HPDE6-E6E7 (cell line): ENCODE data around the gene SDHAF1.
"Not testable (repeated sequence)": the region's sequence is repeated elsewhere in the genome, so short reads cannot be mapped to it uniquely, and the experiment has no call there.

Experiments
- DNase-seq: peaks from one replicate; pipeline ENCODE4 v3.0.0; 2011; ENCODE audit warnings: missing footprints; ENCODE audit errors: extremely low spot score

Gene SDHAF1

GRCh38 chr19:35995048-35995993 is at the start of gene SDHAF1:
Gene SDHAF1 (plus strand): TSS chr19:35995188. CDS start chr19:35995275, 87 bp downstream.
- DNase-seq: peak; percentile 95

- no peak for DNase-seq
Observed at GRCh38 chr19:35946203-35946602, 48.8 kb upstream of the SDHAF1 start.

GRCh38 chr19:35949131-35949530 is 45.9 kb upstream of the SDHAF1 start:
- no peak for DNase-seq

GRCh38 chr19:35955881-35956634 is 38.9 kb upstream of the SDHAF1 start:
- no peak for DNase-seq

GRCh38 chr19:35957411-35957810 is 37.6 kb upstream of the SDHAF1 start:
- DNase-seq: not testable (repeated sequence)

- no peak for DNase-seq
Observed at GRCh38 chr19:35958660-35959039, 36.3 kb upstream of the SDHAF1 start.

GRCh38 chr19:35959040-35959967 is 35.7 kb upstream of the SDHAF1 start:
- DNase-seq: no peak

- no peak for DNase-seq
Observed at GRCh38 chr19:35959968-35960320, 35.0 kb upstream of the SDHAF1 start.

GRCh38 chr19:35960432-35960972 is 34.5 kb upstream of the SDHAF1 start:
- no peak for DNase-seq

GRCh38 chr19:35963514-35963913 is 31.5 kb upstream of the SDHAF1 start:
- no peak for DNase-seq

- no peak for DNase-seq
Observed at GRCh38 chr19:35966771-35967170, 28.2 kb upstream of the SDHAF1 start.

- no peak for DNase-seq
Observed at GRCh38 chr19:35973487-35973886, 21.5 kb upstream of the SDHAF1 start.

- no peak for DNase-seq
Observed at GRCh38 chr19:35975608-35976214, 19.3 kb upstream of the SDHAF1 start.

- no peak for DNase-seq
Observed at GRCh38 chr19:35977446-35978222, 17.4 kb upstream of the SDHAF1 start.

- no peak for DNase-seq
Observed at GRCh38 chr19:35978271-35978670, 16.7 kb upstream of the SDHAF1 start.

GRCh38 chr19:35978832-35979365 is 16.1 kb upstream of the SDHAF1 start:
- no peak for DNase-seq

GRCh38 chr19:35980997-35981396 is 14.0 kb upstream of the SDHAF1 start:
- not testable (repeated sequence) for DNase-seq

- DNase-seq: no peak
Observed at GRCh38 chr19:35983177-35983576, 11.8 kb upstream of the SDHAF1 start.

GRCh38 chr19:35986111-35986510 is 8.9 kb upstream of the SDHAF1 start:
- DNase-seq: no peak
